Measurements from ENCODE around the gene ADAM15.
A peak's percentile ranks its signal among the peaks of the same experiment; 100 is the strongest.

ADAM15 gene

DNA sequence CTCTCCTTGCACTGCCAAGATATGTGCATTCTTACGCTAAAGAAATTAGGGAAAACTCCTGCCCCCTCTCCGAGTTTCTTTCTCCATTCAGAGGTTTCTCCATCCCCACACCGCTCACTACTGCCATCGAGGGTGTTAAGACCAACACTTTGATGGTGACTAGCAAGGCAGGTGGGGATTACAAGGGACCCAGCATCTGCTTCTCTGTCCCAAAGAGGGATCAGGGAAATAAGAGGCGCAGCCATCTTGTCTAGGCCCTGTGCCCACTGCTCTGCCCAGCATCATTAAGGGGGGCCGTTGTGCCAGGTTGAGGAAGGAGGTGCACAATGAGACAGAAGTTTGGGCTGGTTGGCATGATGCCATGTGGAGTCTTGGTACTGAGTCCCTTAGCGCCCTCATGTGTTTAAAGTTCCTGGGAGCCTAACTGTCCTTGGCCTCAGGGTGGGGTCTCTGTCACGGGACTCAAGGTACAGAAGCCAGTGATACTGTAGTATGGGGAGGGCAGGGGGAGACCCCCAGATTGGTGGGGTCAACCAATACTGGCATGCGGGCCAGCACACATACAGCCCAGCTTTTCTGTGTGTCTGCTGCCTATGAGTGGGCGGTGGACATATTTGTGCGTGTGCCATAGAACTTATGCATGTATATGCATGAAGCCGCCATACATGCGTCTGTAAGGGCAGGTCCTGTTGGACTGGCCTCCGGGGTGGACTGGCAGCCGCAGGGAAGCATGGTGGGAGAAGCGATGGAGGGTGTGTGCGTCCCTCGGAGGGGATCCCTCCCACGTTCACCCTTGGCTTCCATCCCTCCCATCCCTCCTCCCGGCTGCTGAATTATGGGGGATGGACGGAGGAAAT lies 33.0 kb downstream of the ADAM15 start:
- WGBS, 2 experiments (ENCODE audit: insufficient coverage in 2 of 2): 42 to 59% methylated on average over 13 of the region's 21 CpGs
- Histone ChIP-seq H3K9me3 (ENCODE audit: control insufficient read depth, low read length) (no peaks in the 10 kb centered on the region), H3K4me3 (ENCODE audit: extremely low read depth, insufficient read depth, low read length, poor library complexity, severe bottlenecking) (no peak overlapping the region), H3K27ac (ENCODE audit: low read depth, low read length, severe bottlenecking) (no peak overlapping the region), H3K4me1 (ENCODE audit: control insufficient read depth, insufficient read depth, low read length, poor library complexity, severe bottlenecking) (peaks cover 15% of the 10 kb centered on the region), H3K36me3 (ENCODE audit: control insufficient read depth, insufficient read depth, low read length) (no peaks in the 10 kb centered on the region)

DNA sequence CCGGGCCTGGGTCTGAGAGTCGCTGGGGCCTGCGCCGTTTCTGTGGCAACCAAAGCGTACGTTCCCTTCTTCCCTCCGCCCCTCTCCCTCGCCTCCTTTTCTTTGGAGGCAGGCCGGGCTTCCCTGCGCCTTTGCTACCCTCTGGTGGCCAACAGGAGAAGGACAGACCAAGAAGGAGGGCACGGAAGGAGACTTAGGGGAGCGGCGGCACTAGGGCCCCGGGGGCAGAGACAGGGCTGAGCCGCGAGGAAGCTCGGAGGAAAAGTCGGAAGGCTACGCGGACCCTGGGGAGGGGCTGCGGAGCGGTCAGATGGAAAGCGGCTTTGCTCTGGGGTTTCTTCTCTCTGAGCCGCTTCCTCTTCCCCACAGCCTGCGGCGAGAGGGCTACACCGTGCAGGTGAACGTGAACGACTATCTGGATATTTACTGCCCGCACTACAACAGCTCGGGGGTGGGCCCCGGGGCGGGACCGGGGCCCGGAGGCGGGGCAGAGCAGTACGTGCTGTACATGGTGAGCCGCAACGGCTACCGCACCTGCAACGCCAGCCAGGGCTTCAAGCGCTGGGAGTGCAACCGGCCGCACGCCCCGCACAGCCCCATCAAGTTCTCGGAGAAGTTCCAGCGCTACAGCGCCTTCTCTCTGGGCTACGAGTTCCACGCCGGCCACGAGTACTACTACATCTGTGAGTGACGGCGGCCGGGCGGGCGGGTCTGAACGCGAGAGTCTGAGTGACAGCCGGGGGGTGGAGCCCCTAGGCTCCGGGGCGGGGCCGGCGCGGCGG lies 33.8 kb downstream of the ADAM15 start:
- H3K36me3 ChIP-seq (ENCODE audit: control insufficient read depth, insufficient read depth, low read length): no peaks in the 10 kb centered on the region
- H3K27ac ChIP-seq (ENCODE audit: low read depth, low read length, severe bottlenecking): peak overlapping the region; percentile 55
- no peaks in the 10 kb centered on the region for H3K9me3 ChIP-seq (ENCODE audit: control insufficient read depth, low read length)
- H3K4me3 ChIP-seq (ENCODE audit: extremely low read depth, insufficient read depth, low read length, poor library complexity, severe bottlenecking): peak overlapping the region; percentile 77
- WGBS, 2 experiments (ENCODE audit: insufficient coverage in 2 of 2): 0% methylated on average over 52 to 64 of the region's 67 CpGs
- peaks cover 10% of the 10 kb centered on the region for H3K4me1 ChIP-seq (ENCODE audit: control insufficient read depth, insufficient read depth, low read length, poor library complexity, severe bottlenecking)

DNA sequence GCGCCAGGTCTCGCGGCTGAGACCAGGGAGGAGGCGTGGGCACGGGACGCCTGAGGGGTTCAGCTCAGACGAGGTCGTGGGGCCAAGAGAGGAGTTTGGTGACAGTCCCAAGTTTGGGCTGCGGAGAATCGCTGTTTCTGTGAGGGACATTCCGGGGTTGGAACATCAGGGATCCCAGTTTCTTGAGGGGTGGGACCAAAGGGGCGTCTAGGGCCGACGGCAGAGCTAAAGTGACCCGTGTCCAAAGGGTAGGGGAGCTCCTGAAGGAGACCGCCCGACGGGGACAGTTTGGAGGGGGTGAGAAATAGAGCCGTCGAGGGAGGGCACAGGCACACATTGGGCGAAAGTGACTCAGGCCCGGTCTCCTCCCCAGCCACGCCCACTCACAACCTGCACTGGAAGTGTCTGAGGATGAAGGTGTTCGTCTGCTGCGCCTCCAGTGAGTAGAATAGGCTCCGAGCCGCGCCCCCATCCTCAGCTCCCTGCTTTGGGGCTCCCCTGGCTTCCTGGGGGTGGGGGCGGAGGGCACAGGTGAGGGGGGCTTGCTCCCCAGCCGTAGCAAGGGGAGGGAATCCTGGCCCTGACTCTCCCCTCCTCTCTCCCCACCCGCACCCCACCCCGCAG lies 34.5 kb downstream of the ADAM15 start:
- H3K27ac ChIP-seq (ENCODE audit: low read depth, low read length, severe bottlenecking): peak overlapping the region; percentile 55

GRCh38 chr1:155086128-155086741 lies 35.1 kb downstream of the ADAM15 start:
- H3K4me3 ChIP-seq (ENCODE audit: extremely low read depth, insufficient read depth, low read length, poor library complexity, severe bottlenecking): peak overlapping the region; percentile 77
- WGBS, 2 experiments (ENCODE audit: insufficient coverage in 2 of 2): 15 to 17% methylated on average over 14 to 17 of the region's 24 CpGs
- H3K4me1 ChIP-seq (ENCODE audit: control insufficient read depth, insufficient read depth, low read length, poor library complexity, severe bottlenecking): peaks cover 6% of the 10 kb centered on the region
- no peaks in the 10 kb centered on the region for H3K9me3 ChIP-seq (ENCODE audit: control insufficient read depth, low read length)
- H3K27ac ChIP-seq (ENCODE audit: low read depth, low read length, severe bottlenecking): no peak overlapping the region
- no peaks in the 10 kb centered on the region for H3K36me3 ChIP-seq (ENCODE audit: control insufficient read depth, insufficient read depth, low read length)

More for the DNA sequence above, 34.5 kb downstream of the ADAM15 start:
- Histone ChIP-seq H3K4me1 (ENCODE audit: control insufficient read depth, insufficient read depth, low read length, poor library complexity, severe bottlenecking) (peaks cover 6% of the 10 kb centered on the region), H3K9me3 (ENCODE audit: control insufficient read depth, low read length) (no peaks in the 10 kb centered on the region), H3K36me3 (ENCODE audit: control insufficient read depth, insufficient read depth, low read length) (no peaks in the 10 kb centered on the region), H3K4me3 (ENCODE audit: extremely low read depth, insufficient read depth, low read length, poor library complexity, severe bottlenecking) (peak overlapping the region; percentile 77)
- WGBS, 2 experiments (ENCODE audit: insufficient coverage in 2 of 2): 2 to 3% methylated on average over 20 to 21 of the region's 32 CpGs

DNA sequence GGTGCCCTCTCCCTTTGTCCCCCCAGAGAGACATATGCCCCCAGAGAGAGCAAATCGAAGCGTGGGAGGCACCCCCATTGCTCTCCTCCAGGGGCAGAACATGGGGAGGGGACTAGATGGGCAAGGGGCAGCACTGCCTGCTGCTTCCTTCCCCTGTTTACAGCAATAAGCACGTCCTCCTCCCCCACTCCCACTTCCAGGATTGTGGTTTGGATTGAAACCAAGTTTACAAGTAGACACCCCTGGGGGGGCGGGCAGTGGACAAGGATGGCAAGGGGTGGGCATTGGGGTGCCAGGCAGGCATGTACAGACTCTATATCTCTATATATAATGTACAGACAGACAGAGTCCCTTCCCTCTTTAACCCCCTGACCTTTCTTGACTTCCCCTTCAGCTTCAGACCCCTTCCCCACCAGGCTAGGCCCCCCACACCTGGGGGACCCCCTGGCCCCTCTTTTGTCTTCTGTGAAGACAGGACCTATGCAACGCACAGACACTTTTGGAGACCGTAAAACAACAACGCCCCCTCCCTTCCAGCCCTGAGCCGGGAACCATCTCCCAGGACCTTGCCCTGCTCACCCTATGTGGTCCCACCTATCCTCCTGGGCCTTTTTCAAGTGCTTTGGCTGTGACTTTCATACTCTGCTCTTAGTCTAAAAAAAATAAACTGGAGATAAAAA lies 35.9 kb downstream of the ADAM15 start:
- H3K36me3 ChIP-seq (ENCODE audit: control insufficient read depth, insufficient read depth, low read length): no peaks in the 10 kb centered on the region
- WGBS, 2 experiments (ENCODE audit: insufficient coverage in 2 of 2): 66 to 76% methylated on average over 4 to 5 of the region's 8 CpGs
- no peak overlapping the region for H3K4me3 ChIP-seq (ENCODE audit: extremely low read depth, insufficient read depth, low read length, poor library complexity, severe bottlenecking)
- no peak overlapping the region for H3K27ac ChIP-seq (ENCODE audit: low read depth, low read length, severe bottlenecking)
- no peaks in the 10 kb centered on the region for H3K9me3 ChIP-seq (ENCODE audit: control insufficient read depth, low read length)
- H3K4me1 ChIP-seq (ENCODE audit: control insufficient read depth, insufficient read depth, low read length, poor library complexity, severe bottlenecking): peaks cover 5% of the 10 kb centered on the region

DNA sequence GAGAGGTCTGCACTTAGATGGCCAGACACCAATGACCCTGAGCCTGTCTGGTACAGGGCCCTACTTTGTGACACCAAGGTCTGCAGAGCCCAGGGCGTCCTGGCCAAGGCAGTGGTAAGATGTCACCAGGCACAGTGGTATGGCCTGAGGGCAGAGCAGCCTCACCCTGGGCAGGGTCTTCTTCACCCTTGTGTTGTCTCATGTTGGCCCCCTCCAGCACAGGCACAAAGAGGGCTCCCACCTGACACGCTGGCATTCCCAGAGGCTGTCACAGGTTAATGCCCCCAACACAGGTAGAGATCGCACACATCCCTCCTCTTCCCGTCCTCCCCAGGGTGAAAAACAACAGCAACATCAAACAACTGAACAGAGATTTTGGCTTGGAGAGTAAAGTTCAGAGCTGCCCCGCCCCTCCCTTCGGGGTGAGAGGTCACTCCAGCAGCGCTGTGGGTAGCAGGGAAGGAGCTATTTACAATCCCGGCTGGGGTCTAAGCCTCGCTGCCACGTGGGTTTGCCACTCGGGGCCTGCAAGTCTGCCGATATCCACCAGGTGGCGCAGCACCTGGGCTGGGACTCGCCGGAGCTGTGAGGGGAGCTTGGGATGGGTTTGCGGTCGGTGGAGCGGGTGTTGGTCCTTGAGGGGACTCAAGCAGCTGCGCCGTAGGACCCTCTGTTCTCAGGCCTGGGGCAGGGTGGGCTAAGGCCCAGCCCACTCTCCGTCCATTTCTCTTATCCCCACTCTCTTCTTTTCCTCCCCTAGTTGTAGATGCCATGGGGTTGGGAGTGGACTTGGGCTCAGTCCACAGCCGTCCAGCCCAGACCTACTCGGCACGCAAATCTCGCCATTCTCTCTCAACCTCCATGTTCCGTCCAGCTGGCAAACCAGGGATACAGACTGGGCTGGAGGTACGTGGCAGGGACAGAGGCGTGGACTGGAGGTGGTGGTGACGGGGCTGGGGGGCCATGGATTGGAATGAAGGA lies 40.2 kb downstream of the ADAM15 start:
- Histone ChIP-seq H3K27ac (ENCODE audit: low read depth, low read length, severe bottlenecking) (no peak overlapping the region), H3K4me1 (ENCODE audit: control insufficient read depth, insufficient read depth, low read length, poor library complexity, severe bottlenecking) (peaks cover 4% of the 10 kb centered on the region), H3K9me3 (ENCODE audit: control insufficient read depth, low read length) (no peaks in the 10 kb centered on the region), H3K36me3 (ENCODE audit: control insufficient read depth, insufficient read depth, low read length) (no peaks in the 10 kb centered on the region), H3K4me3 (ENCODE audit: extremely low read depth, insufficient read depth, low read length, poor library complexity, severe bottlenecking) (no peak overlapping the region)
- WGBS, 2 experiments (ENCODE audit: insufficient coverage in 2 of 2): 32 to 55% methylated on average over 15 to 18 of the region's 29 CpGs

DNA sequence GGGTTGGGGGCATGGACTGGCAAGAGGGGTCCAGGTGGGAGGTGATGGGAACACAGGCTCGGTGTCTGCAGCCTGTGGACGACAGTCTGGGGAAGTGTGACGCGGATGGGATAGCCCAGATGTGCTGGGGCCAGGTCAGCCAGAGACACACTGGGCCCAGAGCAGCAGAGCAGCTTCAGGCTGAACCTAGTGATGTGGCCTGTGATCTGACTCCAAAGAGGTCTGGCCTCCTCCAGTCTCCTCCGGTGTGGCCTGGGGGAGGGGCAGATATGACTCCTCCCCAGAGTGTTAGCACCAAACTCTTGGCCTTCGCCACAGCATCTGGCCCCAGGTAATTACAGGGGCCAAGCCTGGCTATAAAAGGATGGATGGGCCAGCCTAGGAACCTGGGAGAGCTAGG lies 41.0 kb downstream of the ADAM15 start:
- Histone ChIP-seq H3K4me1 (ENCODE audit: control insufficient read depth, insufficient read depth, low read length, poor library complexity, severe bottlenecking) (peaks cover 4% of the 10 kb centered on the region), H3K4me3 (ENCODE audit: extremely low read depth, insufficient read depth, low read length, poor library complexity, severe bottlenecking) (no peak overlapping the region), H3K36me3 (ENCODE audit: control insufficient read depth, insufficient read depth, low read length) (no peaks in the 10 kb centered on the region), H3K9me3 (ENCODE audit: control insufficient read depth, low read length) (no peaks in the 10 kb centered on the region), H3K27ac (ENCODE audit: low read depth, low read length, severe bottlenecking) (no peak overlapping the region)
- 93 to 95% methylated on average over 5 of the region's 6 CpGs for WGBS, 2 experiments (ENCODE audit: insufficient coverage in 2 of 2)

DNA sequence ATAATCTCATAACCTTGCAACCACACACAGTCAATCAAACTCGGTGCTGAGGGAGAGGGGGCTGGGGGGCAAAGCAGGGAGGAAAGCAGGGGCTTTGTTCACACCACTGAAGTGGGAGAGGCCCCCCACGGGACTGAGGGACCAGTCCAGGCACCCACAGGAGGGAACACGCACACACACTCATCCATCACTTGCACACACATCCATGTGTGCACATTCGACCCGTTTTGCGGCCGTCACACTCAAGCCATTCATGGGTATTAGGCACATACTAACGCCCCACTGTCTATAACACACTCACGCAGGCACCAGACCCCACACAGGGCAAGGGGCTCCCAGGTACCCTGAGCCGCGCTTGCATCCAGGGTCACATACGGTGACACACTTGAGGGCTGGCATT lies 41.5 kb downstream of the ADAM15 start:
- no peaks in the 10 kb centered on the region for H3K36me3 ChIP-seq (ENCODE audit: control insufficient read depth, insufficient read depth, low read length)
- H3K9me3 ChIP-seq (ENCODE audit: control insufficient read depth, low read length): no peaks in the 10 kb centered on the region
- H3K4me3 ChIP-seq (ENCODE audit: extremely low read depth, insufficient read depth, low read length, poor library complexity, severe bottlenecking): no peak overlapping the region
- WGBS, 2 experiments (ENCODE audit: insufficient coverage in 2 of 2): 93 to 96% methylated on average over 8 to 10 of the region's 12 CpGs
- no peak overlapping the region for H3K27ac ChIP-seq (ENCODE audit: low read depth, low read length, severe bottlenecking)
- H3K4me1 ChIP-seq (ENCODE audit: control insufficient read depth, insufficient read depth, low read length, poor library complexity, severe bottlenecking): peaks cover 4% of the 10 kb centered on the region

DNA sequence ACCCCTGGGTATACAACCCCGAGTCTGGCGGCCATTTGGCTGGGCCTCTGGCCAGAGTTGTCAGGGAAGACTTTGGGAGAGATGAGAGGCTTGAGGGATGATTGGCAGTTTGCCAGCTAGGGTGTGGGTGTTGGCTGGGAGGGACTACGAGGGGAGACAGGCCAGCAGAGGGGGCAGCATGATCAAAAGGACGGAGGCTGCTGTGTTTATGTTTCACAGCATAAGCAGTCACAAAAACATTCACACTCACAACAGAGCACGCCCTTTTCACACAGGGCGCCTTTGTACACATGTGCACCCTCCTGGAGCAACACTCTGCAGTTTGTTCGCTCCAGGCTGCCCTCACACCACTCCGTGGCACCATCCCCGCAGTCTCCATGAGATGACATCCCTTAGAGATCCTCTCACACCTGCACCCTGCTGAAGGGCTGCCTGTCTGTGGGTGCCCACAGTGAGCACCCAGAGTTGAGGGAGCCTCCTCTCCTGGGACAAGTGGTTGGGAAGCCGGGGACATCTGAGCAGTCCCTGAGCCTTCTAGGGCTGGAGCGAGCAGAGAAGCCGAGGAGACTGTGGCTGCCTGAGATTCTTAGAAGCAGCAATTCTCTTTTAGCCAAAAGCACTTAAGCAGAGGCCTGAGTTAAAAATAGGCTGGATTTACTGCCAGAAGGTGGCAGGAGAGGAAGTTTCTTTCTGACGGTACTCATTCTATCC lies 43.0 kb downstream of the ADAM15 start:
- Histone ChIP-seq H3K27ac (ENCODE audit: low read depth, low read length, severe bottlenecking) (no peak overlapping the region), H3K36me3 (ENCODE audit: control insufficient read depth, insufficient read depth, low read length) (no peaks in the 10 kb centered on the region), H3K9me3 (ENCODE audit: control insufficient read depth, low read length) (no peaks in the 10 kb centered on the region), H3K4me3 (ENCODE audit: extremely low read depth, insufficient read depth, low read length, poor library complexity, severe bottlenecking) (no peak overlapping the region), H3K4me1 (ENCODE audit: control insufficient read depth, insufficient read depth, low read length, poor library complexity, severe bottlenecking) (peaks cover 4% of the 10 kb centered on the region)
- 63 to 65% methylated on average over 10 of the region's 13 CpGs for WGBS, 2 experiments (ENCODE audit: insufficient coverage in 2 of 2)
